AG10803 (cell line): ENCODE results near the gene VCL.
"Not testable (repeated sequence)": the region's sequence is repeated elsewhere in the genome, so short reads cannot be mapped to it uniquely, and the experiment has no call there.

ENCODE experiments used
- DNase-seq: peaks from one replicate; pipeline ENCODE4 v3.0.0; 2010; ENCODE audit warnings: low read depth
- H3K4me3 ChIP-seq: 2 replicates; pipeline ENCODE4 v1.5.1; 2011; ENCODE audit warnings: mild to moderate bottlenecking, low read length, control low read depth
- CTCF ChIP-seq: conservative IDR thresholded peaks from 2 replicates; pipeline ENCODE4 v1.5.1; 2011; ENCODE audit warnings: mild to moderate bottlenecking, low read length, control low read depth, inconsistent platforms

VCL gene

GRCh38 chr10:74011770-74012169 lies 13.9 kb downstream of the VCL start:
- no peak overlapping the region for H3K4me3 ChIP-seq
- peak; percentile 90 for DNase-seq
- TF ChIP-seq CTCF = no peak

GRCh38 chr10:74012480-74012879 lies 14.6 kb downstream of the VCL start:
- no peak for TF ChIP-seq CTCF
- no peak overlapping the region; the same call in 1 of the 2 replicates for H3K4me3 ChIP-seq
- no peak for DNase-seq

- H3K4me3 ChIP-seq = no peak overlapping the region
- peak; percentile 50 for DNase-seq
- TF ChIP-seq CTCF = no peak
Measured at GRCh38 chr10:74013004-74013403, 15.1 kb downstream of the VCL start.

- H3K4me3 ChIP-seq, DNase-seq: not testable (repeated sequence)
Measured at GRCh38 chr10:74014574-74014973, 16.7 kb downstream of the VCL start.

GRCh38 chr10:74018241-74018640 lies 20.3 kb downstream of the VCL start:
- no peak for TF ChIP-seq CTCF
- H3K4me3 ChIP-seq = no peak overlapping the region
- DNase-seq = no peak

- TF ChIP-seq CTCF = no peak
- H3K4me3 ChIP-seq = no peak overlapping the region
- peak; percentile 80 for DNase-seq
Measured at GRCh38 chr10:74021248-74022055, 23.5 kb downstream of the VCL start.

GRCh38 chr10:74022926-74023629 lies 25.2 kb downstream of the VCL start:
- H3K4me3 ChIP-seq = no peak overlapping the region
- no peak for TF ChIP-seq CTCF
- no peak for DNase-seq
